Measurements from ENCODE around the gene HJURP. TPM values are rescaled to one million over a fixed set of nuclear protein-coding genes. Genes with fewer than 3 reads are reported as not detected.

Gene HJURP
- total RNA-seq, 2 experiments from 2014 or later = 98.4 to 102 TPM

GRCh38 chr2:233791151-233791882 is 63.0 kb downstream of the HJURP start:
- no peaks in the 10 kb centered on the region for H3K4me1 Mint-ChIP-seq (ENCODE audit: low read depth)
- intact Hi-C loops (cut with micrococcal nuclease) = no loop called here
- ChIA-PET CTCF (interaction anchor here (0.6 kb wide), 1 partner anchor 256 kb away, joined by 3 read pairs; no protein-coding TSS in a partner anchor), POLR2A (no interaction called here)
- DNase-seq = no peak
- H3K27ac Mint-ChIP-seq = no peak overlapping the region
- H3K4me3 Mint-ChIP-seq = no peak overlapping the region
- H3K36me3 Mint-ChIP-seq = no peaks in the 10 kb centered on the region
- peaks cover 2% of the 10 kb centered on the region for H3K27me3 Mint-ChIP-seq
- no peaks in the 10 kb centered on the region for H3K9me3 Mint-ChIP-seq

DNA sequence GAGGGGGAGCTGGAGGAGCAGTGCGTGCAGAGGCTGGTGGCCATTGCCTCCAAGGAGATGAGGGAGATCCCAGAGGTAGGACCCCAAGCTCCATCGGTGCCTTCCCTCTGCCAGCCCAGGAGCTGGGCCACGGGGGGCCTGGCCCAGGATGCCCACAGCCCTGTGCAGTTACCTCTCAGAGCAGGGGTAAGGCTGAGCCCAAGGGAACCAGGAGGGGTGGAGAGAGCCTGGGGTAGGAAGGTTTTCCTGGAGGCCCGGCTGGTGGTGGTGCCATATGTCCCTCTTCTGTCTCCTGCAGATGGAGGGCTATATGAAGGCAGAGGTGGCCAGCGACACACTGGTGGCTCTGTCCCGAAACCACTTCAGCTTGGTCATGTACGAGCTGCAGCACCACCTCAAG is 64.8 kb downstream of the HJURP start:
- Mint-ChIP-seq H3K27me3 (peaks cover 10% of the 10 kb centered on the region), H3K4me3 (no peak overlapping the region), H3K9me3 (no peaks in the 10 kb centered on the region), H3K4me1 (ENCODE audit: low read depth) (no peaks in the 10 kb centered on the region), H3K36me3 (no peaks in the 10 kb centered on the region), H3K27ac (no peak overlapping the region)
- CTCF ChIA-PET = no interaction called here
- no peak for DNase-seq
- POLR2A ChIA-PET = no interaction called here
- intact Hi-C loops (cut with micrococcal nuclease) = no loop called here

Other genes starting within 250 kb of the HJURP start
- not detected for gene UGT1A8, start 236.9 kb downstream of the HJURP start, total RNA-seq
- not detected for gene UGT1A10, start 218.1 kb downstream of the HJURP start, total RNA-seq
- gene UGT1A9, start 182.6 kb downstream of the HJURP start, total RNA-seq = not detected
- not detected for gene UGT1A7, start 172.6 kb downstream of the HJURP start, total RNA-seq
- gene UGT1A6, start 161.6 kb downstream of the HJURP start, total RNA-seq = not detected
- gene UGT1A5, start 141.6 kb downstream of the HJURP start, total RNA-seq = not detected
- gene UGT1A4, start 135.8 kb downstream of the HJURP start, total RNA-seq = not detected
- not detected for gene UGT1A3, start 125.5 kb downstream of the HJURP start, total RNA-seq
- not detected for gene UGT1A1, start 94.3 kb downstream of the HJURP start, total RNA-seq
- not detected for gene MROH2A, start 76.2 kb downstream of the HJURP start, total RNA-seq
- gene TRPM8, start 62.8 kb upstream of the HJURP start, total RNA-seq = not detected
- not detected for gene SPP2, start 196.2 kb upstream of the HJURP start, total RNA-seq

All from activated CD4-positive, alpha-beta memory T cell treated with anti-CD3 and anti-CD28 coated beads for 36 hours (primary cell).